ENCODE measurements around the gene RPL23.
"Not testable (repeated sequence)": the region's sequence is repeated elsewhere in the genome, so short reads cannot be mapped to it uniquely, and the experiment has no call there.

The RPL23 gene

GRCh38 chr17:38867179-38867967 is 13.9 kb upstream of the RPL23 start:
- DNase-seq = no peak

GRCh38 chr17:38864636-38865398 is 11.3 kb upstream of the RPL23 start:
- no peak for DNase-seq

- DNase-seq = no peak
These were observed 7.9 kb upstream of the RPL23 start for GRCh38 chr17:38861399-38861843.

- DNase-seq = no peak
These were observed 3.8 kb upstream of the RPL23 start for GRCh38 chr17:38857271-38857670.

- DNase-seq = not testable (repeated sequence)
These were observed 1.7 kb upstream of the RPL23 start for GRCh38 chr17:38855101-38855714.

GRCh38 chr17:38852771-38853291 is 690 bp downstream of the RPL23 start:
- DNase-seq = no peak

- DNase-seq = no peak
These were observed 2.1 kb downstream of the RPL23 start for GRCh38 chr17:38851434-38851833.

GRCh38 chr17:38850374-38850773 is 3.1 kb downstream of the RPL23 start:
- DNase-seq = no peak

- no peak for DNase-seq
These were observed 4.4 kb downstream of the RPL23 start for GRCh38 chr17:38848939-38849605.

GRCh38 chr17:38848557-38848891 is 5.0 kb downstream of the RPL23 start:
- no peak for DNase-seq

GRCh38 chr17:38844261-38844757 is 9.2 kb downstream of the RPL23 start:
- no peak for DNase-seq

GRCh38 chr17:38825762-38826247 is 27.7 kb downstream of the RPL23 start:
- DNase-seq = no peak

- DNase-seq = peak; percentile 73
These were observed 28.4 kb downstream of the RPL23 start, which contains the start of gene CWC25 for GRCh38 chr17:38824899-38825761. TSS of gene CWC25 (minus strand) at chr17:38825321. CDS start at chr17:38825183, 138 bp downstream.

- no peak for DNase-seq
These were observed 37.8 kb downstream of the RPL23 start for GRCh38 chr17:38815576-38816193.

- no peak for DNase-seq
These were observed 43.7 kb downstream of the RPL23 start for GRCh38 chr17:38809828-38810227.

GRCh38 chr17:38800237-38800760 is 53.2 kb downstream of the RPL23 start:
- no peak for DNase-seq

GRCh38 chr17:38799501-38800236 is 53.9 kb downstream of the RPL23 start, which contains the start of gene PIP4K2B:
TSS of gene PIP4K2B (minus strand) at chr17:38799556. CDS start at chr17:38799424, 132 bp downstream.
- peak; percentile 97 for DNase-seq

- peak; percentile 16 for DNase-seq
These were observed 54.7 kb downstream of the RPL23 start for GRCh38 chr17:38798614-38799500.
